ENCODE results near the gene EPHA6.
A peak's percentile ranks its signal among the peaks of the same experiment; 100 is the strongest.

The EPHA6 gene

GRCh38 chr3:96863129-96863740 is 48.8 kb downstream of the EPHA6 start:
- Histone ChIP-seq H3K56ac (ENCODE audit: low read length) (no peak overlapping the region), H3K4me3 (ENCODE audit: low read length) (no peak overlapping the region), H3K36me3 (ENCODE audit: control insufficient read depth, insufficient read depth, low read length) (no peaks in the 10 kb centered on the region), H2BK15ac (replicated peaks; ENCODE audit: low read depth) (no peak overlapping the region), H3K4me2 (ENCODE audit: low read length) (no peak overlapping the region), H4K8ac (ENCODE audit: low read depth, low read length) (no peak overlapping the region), H3K23ac (ENCODE audit: low read length) (no peak overlapping the region), H2BK120ac (ENCODE audit: low read depth, low read length) (no peak overlapping the region), H3K4me1 (ENCODE audit: control insufficient read depth, low read depth, low read length) (no peaks in the 10 kb centered on the region), H3K79me1 (ENCODE audit: low read length) (no peaks in the 10 kb centered on the region), H3K27me3 (ENCODE audit: insufficient read depth, low read length, poor library complexity) (no peaks in the 10 kb centered on the region), H3K27ac (ENCODE audit: low read depth, low read length) (no peak overlapping the region), H3K9ac (ENCODE audit: low read length) (no peak overlapping the region), H2AK5ac (ENCODE audit: low read length) (no peak overlapping the region), H2BK5ac (ENCODE audit: low read length) (no peak overlapping the region), H3K79me2 (ENCODE audit: control insufficient read depth, insufficient read depth, low read length) (no peaks in the 10 kb centered on the region), H3K18ac (ENCODE audit: low read length) (no peak overlapping the region), H3K4ac (ENCODE audit: low read depth, low read length) (no peak overlapping the region), H4K5ac (ENCODE audit: low read length) (no peak overlapping the region)
- WGBS (ENCODE audit: extremely low coverage, insufficient coverage, low lambda C conversion rate): no CpG with 5 or more reads among the region's 1 CpG
- peak; percentile 65 for DNase-seq

GRCh38 chr3:96865605-96866004 is 51.2 kb downstream of the EPHA6 start:
- Histone ChIP-seq H2BK5ac (ENCODE audit: low read length) (no peak overlapping the region), H3K27me3 (ENCODE audit: insufficient read depth, low read length, poor library complexity) (no peaks in the 10 kb centered on the region), H3K56ac (ENCODE audit: low read length) (no peak overlapping the region), H3K4ac (ENCODE audit: low read depth, low read length) (no peak overlapping the region), H2BK15ac (replicated peaks; ENCODE audit: low read depth) (no peak overlapping the region), H3K79me1 (ENCODE audit: low read length) (no peaks in the 10 kb centered on the region), H3K4me1 (ENCODE audit: control insufficient read depth, low read depth, low read length) (no peaks in the 10 kb centered on the region), H3K79me2 (ENCODE audit: control insufficient read depth, insufficient read depth, low read length) (no peaks in the 10 kb centered on the region), H2BK120ac (ENCODE audit: low read depth, low read length) (no peak overlapping the region), H3K4me3 (ENCODE audit: low read length) (no peak overlapping the region), H3K27ac (ENCODE audit: low read depth, low read length) (no peak overlapping the region), H4K8ac (ENCODE audit: low read depth, low read length) (no peak overlapping the region), H3K4me2 (ENCODE audit: low read length) (no peak overlapping the region), H2AK5ac (ENCODE audit: low read length) (no peak overlapping the region), H4K5ac (ENCODE audit: low read length) (no peak overlapping the region), H3K36me3 (ENCODE audit: control insufficient read depth, insufficient read depth, low read length) (no peaks in the 10 kb centered on the region), H3K23ac (ENCODE audit: low read length) (no peak overlapping the region), H3K18ac (ENCODE audit: low read length) (no peak overlapping the region), H3K9ac (ENCODE audit: low read length) (no peak overlapping the region)
- no peak for DNase-seq
- WGBS (ENCODE audit: extremely low coverage, insufficient coverage, low lambda C conversion rate): no CpG with 5 or more reads among the region's 2 CpGs

- Histone ChIP-seq H3K4ac (ENCODE audit: low read depth, low read length) (no peak overlapping the region), H3K18ac (ENCODE audit: low read length) (no peak overlapping the region), H2AK5ac (ENCODE audit: low read length) (no peak overlapping the region), H2BK5ac (ENCODE audit: low read length) (no peak overlapping the region), H3K27ac (ENCODE audit: low read depth, low read length) (no peak overlapping the region), H3K79me1 (ENCODE audit: low read length) (no peaks in the 10 kb centered on the region), H2BK15ac (replicated peaks; ENCODE audit: low read depth) (no peak overlapping the region), H3K27me3 (ENCODE audit: insufficient read depth, low read length, poor library complexity) (no peaks in the 10 kb centered on the region), H3K36me3 (ENCODE audit: control insufficient read depth, insufficient read depth, low read length) (no peaks in the 10 kb centered on the region), H3K23ac (ENCODE audit: low read length) (no peak overlapping the region), H3K56ac (ENCODE audit: low read length) (no peak overlapping the region), H3K79me2 (ENCODE audit: control insufficient read depth, insufficient read depth, low read length) (no peaks in the 10 kb centered on the region), H2BK120ac (ENCODE audit: low read depth, low read length) (no peak overlapping the region), H3K4me2 (ENCODE audit: low read length) (no peak overlapping the region), H3K4me3 (ENCODE audit: low read length) (no peak overlapping the region), H4K8ac (ENCODE audit: low read depth, low read length) (no peak overlapping the region), H3K4me1 (ENCODE audit: control insufficient read depth, low read depth, low read length) (no peaks in the 10 kb centered on the region), H3K9ac (ENCODE audit: low read length) (no peak overlapping the region), H4K5ac (ENCODE audit: low read length) (no peak overlapping the region)
- WGBS (ENCODE audit: extremely low coverage, insufficient coverage, low lambda C conversion rate): no CpG with 5 or more reads among the region's 2 CpGs
- no peak for DNase-seq
Observed at GRCh38 chr3:96869316-96869715, 54.9 kb downstream of the EPHA6 start.

GRCh38 chr3:96877510-96877909 is 63.1 kb downstream of the EPHA6 start:
- DNase-seq: no peak
- no peak overlapping the region for H3K4ac ChIP-seq (ENCODE audit: low read depth, low read length)
- H3K4me3 ChIP-seq (ENCODE audit: low read length): no peak overlapping the region
- H3K56ac ChIP-seq (ENCODE audit: low read length): no peak overlapping the region
- H3K36me3 ChIP-seq (ENCODE audit: control insufficient read depth, insufficient read depth, low read length): no peaks in the 10 kb centered on the region
- H3K4me1 ChIP-seq (ENCODE audit: control insufficient read depth, low read depth, low read length): no peaks in the 10 kb centered on the region
- H3K27ac ChIP-seq (ENCODE audit: low read depth, low read length): no peak overlapping the region
- no CpG with 5 or more reads among the region's 4 CpGs for WGBS (ENCODE audit: extremely low coverage, insufficient coverage, low lambda C conversion rate)
- no peak overlapping the region for H2AK5ac ChIP-seq (ENCODE audit: low read length)
- no peak overlapping the region for H2BK120ac ChIP-seq (ENCODE audit: low read depth, low read length)
- H4K5ac ChIP-seq (ENCODE audit: low read length): no peak overlapping the region
- H4K8ac ChIP-seq (ENCODE audit: low read depth, low read length): no peak overlapping the region
- H3K9ac ChIP-seq (ENCODE audit: low read length): no peak overlapping the region
- no peak overlapping the region for H2BK15ac ChIP-seq (replicated peaks; ENCODE audit: low read depth)
- H3K79me2 ChIP-seq (ENCODE audit: control insufficient read depth, insufficient read depth, low read length): no peaks in the 10 kb centered on the region
- no peaks in the 10 kb centered on the region for H3K79me1 ChIP-seq (ENCODE audit: low read length)
- no peak overlapping the region for H3K18ac ChIP-seq (ENCODE audit: low read length)
- no peaks in the 10 kb centered on the region for H3K27me3 ChIP-seq (ENCODE audit: insufficient read depth, low read length, poor library complexity)
- H3K4me2 ChIP-seq (ENCODE audit: low read length): no peak overlapping the region
- H2BK5ac ChIP-seq (ENCODE audit: low read length): no peak overlapping the region
- no peak overlapping the region for H3K23ac ChIP-seq (ENCODE audit: low read length)

- Histone ChIP-seq H3K18ac (ENCODE audit: low read length) (no peak overlapping the region), H3K4ac (ENCODE audit: low read depth, low read length) (no peak overlapping the region)
- no CpG with 5 or more reads among the region's 1 CpG for WGBS (ENCODE audit: extremely low coverage, insufficient coverage, low lambda C conversion rate)
Observed at GRCh38 chr3:96900031-96900430, 85.6 kb downstream of the EPHA6 start.

GRCh38 chr3:96900566-96900965 is 86.2 kb downstream of the EPHA6 start:
- H3K4ac ChIP-seq (ENCODE audit: low read depth, low read length): no peak overlapping the region
- no peaks in the 10 kb centered on the region for H3K36me3 ChIP-seq (ENCODE audit: control insufficient read depth, insufficient read depth, low read length)
- no peaks in the 10 kb centered on the region for H3K79me2 ChIP-seq (ENCODE audit: control insufficient read depth, insufficient read depth, low read length)
- H3K23ac ChIP-seq (ENCODE audit: low read length): no peak overlapping the region
- no peak overlapping the region for H3K18ac ChIP-seq (ENCODE audit: low read length)
- no peak overlapping the region for H3K4me2 ChIP-seq (ENCODE audit: low read length)
- no peak overlapping the region for H3K56ac ChIP-seq (ENCODE audit: low read length)
- H3K27ac ChIP-seq (ENCODE audit: low read depth, low read length): no peak overlapping the region
- H3K9ac ChIP-seq (ENCODE audit: low read length): no peak overlapping the region
- no peak overlapping the region for H2BK5ac ChIP-seq (ENCODE audit: low read length)
- no peak overlapping the region for H4K8ac ChIP-seq (ENCODE audit: low read depth, low read length)
- no peaks in the 10 kb centered on the region for H3K79me1 ChIP-seq (ENCODE audit: low read length)
- no peak overlapping the region for H2AK5ac ChIP-seq (ENCODE audit: low read length)
- no peaks in the 10 kb centered on the region for H3K27me3 ChIP-seq (ENCODE audit: insufficient read depth, low read length, poor library complexity)
- H2BK15ac ChIP-seq (replicated peaks; ENCODE audit: low read depth): no peak overlapping the region
- H2BK120ac ChIP-seq (ENCODE audit: low read depth, low read length): no peak overlapping the region
- no CpG with 5 or more reads among the region's 4 CpGs for WGBS (ENCODE audit: extremely low coverage, insufficient coverage, low lambda C conversion rate)
- H3K4me1 ChIP-seq (ENCODE audit: control insufficient read depth, low read depth, low read length): no peaks in the 10 kb centered on the region
- no peak for DNase-seq
- no peak overlapping the region for H4K5ac ChIP-seq (ENCODE audit: low read length)
- H3K4me3 ChIP-seq (ENCODE audit: low read length): no peak overlapping the region

More at GRCh38 chr3:96900031-96900430, 85.6 kb downstream of the EPHA6 start:
- Histone ChIP-seq H3K9ac (ENCODE audit: low read length) (no peak overlapping the region), H3K23ac (ENCODE audit: low read length) (no peak overlapping the region), H3K4me1 (ENCODE audit: control insufficient read depth, low read depth, low read length) (no peaks in the 10 kb centered on the region), H3K27me3 (ENCODE audit: insufficient read depth, low read length, poor library complexity) (no peaks in the 10 kb centered on the region), H3K27ac (ENCODE audit: low read depth, low read length) (no peak overlapping the region), H4K5ac (ENCODE audit: low read length) (no peak overlapping the region), H3K4me3 (ENCODE audit: low read length) (no peak overlapping the region), H3K36me3 (ENCODE audit: control insufficient read depth, insufficient read depth, low read length) (no peaks in the 10 kb centered on the region), H2BK5ac (ENCODE audit: low read length) (no peak overlapping the region), H2BK15ac (replicated peaks; ENCODE audit: low read depth) (no peak overlapping the region), H2BK120ac (ENCODE audit: low read depth, low read length) (no peak overlapping the region), H3K79me2 (ENCODE audit: control insufficient read depth, insufficient read depth, low read length) (no peaks in the 10 kb centered on the region), H3K56ac (ENCODE audit: low read length) (no peak overlapping the region), H3K4me2 (ENCODE audit: low read length) (no peak overlapping the region), H3K79me1 (ENCODE audit: low read length) (no peaks in the 10 kb centered on the region), H2AK5ac (ENCODE audit: low read length) (no peak overlapping the region), H4K8ac (ENCODE audit: low read depth, low read length) (no peak overlapping the region)
- no peak for DNase-seq
